HFF-Myc (cell line): ENCODE results near the gene CLEC16A.

Source experiments
- DNase-seq: peaks from one replicate; pipeline ENCODE4 v3.0.0-alpha.2; 2011; ENCODE audit warnings: low read depth; ENCODE audit errors: extremely low read depth
- H3K4me3 ChIP-seq: replicated peaks from 2 replicates; pipeline ENCODE4 v1.5.1; 2011; ENCODE audit warnings: low read depth, mild to moderate bottlenecking, control low read depth, low read length
- TF ChIP-seq, protein P1 (sequence below): IDR thresholded peaks from 2 replicates; pipeline ENCODE4 v1.5.1; 2012; ENCODE audit warnings: mild to moderate bottlenecking, low read depth, low read length, control low read depth; ENCODE audit errors: missing control alignments

CLEC16A gene

DNA sequence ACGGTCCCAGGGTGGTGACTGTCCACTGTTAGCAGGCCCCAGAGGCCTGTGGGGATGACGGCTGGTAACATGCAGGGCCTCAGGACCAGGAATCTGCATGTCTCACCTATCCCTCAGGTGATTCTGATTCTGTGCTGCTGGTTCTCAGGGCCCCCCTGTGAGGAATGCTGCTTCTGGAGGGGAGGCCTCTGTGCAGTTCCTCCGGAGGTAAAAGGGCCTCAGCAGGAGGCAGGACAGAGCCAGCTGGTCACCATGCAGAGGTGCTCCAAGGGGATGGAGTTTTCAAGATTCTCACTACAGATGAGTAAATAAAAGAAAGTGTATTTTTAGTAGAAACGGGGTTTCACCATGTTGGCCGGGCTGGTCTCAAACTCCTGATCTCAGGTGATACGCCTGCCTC, 33.8 kb downstream of the CLEC16A start:
- TF ChIP-seq, protein P1, sequence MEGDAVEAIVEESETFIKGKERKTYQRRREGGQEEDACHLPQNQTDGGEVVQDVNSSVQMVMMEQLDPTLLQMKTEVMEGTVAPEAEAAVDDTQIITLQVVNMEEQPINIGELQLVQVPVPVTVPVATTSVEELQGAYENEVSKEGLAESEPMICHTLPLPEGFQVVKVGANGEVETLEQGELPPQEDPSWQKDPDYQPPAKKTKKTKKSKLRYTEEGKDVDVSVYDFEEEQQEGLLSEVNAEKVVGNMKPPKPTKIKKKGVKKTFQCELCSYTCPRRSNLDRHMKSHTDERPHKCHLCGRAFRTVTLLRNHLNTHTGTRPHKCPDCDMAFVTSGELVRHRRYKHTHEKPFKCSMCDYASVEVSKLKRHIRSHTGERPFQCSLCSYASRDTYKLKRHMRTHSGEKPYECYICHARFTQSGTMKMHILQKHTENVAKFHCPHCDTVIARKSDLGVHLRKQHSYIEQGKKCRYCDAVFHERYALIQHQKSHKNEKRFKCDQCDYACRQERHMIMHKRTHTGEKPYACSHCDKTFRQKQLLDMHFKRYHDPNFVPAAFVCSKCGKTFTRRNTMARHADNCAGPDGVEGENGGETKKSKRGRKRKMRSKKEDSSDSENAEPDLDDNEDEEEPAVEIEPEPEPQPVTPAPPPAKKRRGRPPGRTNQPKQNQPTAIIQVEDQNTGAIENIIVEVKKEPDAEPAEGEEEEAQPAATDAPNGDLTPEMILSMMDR: no peak
- H3K4me3 ChIP-seq: no peak overlapping the region
- DNase-seq: no peak

DNA sequence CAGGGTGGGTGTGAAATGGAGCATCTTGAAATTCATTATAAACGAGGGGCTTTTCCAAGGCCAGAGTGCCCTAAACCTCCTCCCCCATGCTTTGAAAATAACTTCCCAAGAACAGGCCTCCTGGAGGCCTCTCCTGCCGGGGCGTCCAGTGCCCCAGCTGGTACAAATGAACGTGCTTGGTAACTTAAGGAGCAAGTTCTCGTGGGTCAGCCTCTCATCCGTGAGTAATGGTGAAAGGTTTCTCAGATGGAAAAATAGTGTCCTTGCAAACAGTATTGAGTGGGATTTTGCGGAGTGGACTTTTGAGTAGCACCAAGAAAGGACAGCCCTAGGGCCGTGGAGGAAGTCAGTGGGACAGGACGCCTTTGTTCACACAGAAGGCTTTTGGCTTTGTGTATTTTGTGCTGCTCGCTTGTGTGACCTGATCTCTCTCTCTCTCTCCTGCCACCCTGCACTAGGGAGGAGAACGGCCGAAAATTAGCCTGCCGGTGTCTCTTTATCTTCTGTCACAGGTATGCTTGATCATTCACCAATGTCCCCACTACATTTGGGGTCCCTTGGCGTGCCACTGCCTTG, 34.6 kb downstream of the CLEC16A start:
- DNase-seq: no peak
- H3K4me3 ChIP-seq: no peak overlapping the region
- TF ChIP-seq, protein P1: no peak

DNA sequence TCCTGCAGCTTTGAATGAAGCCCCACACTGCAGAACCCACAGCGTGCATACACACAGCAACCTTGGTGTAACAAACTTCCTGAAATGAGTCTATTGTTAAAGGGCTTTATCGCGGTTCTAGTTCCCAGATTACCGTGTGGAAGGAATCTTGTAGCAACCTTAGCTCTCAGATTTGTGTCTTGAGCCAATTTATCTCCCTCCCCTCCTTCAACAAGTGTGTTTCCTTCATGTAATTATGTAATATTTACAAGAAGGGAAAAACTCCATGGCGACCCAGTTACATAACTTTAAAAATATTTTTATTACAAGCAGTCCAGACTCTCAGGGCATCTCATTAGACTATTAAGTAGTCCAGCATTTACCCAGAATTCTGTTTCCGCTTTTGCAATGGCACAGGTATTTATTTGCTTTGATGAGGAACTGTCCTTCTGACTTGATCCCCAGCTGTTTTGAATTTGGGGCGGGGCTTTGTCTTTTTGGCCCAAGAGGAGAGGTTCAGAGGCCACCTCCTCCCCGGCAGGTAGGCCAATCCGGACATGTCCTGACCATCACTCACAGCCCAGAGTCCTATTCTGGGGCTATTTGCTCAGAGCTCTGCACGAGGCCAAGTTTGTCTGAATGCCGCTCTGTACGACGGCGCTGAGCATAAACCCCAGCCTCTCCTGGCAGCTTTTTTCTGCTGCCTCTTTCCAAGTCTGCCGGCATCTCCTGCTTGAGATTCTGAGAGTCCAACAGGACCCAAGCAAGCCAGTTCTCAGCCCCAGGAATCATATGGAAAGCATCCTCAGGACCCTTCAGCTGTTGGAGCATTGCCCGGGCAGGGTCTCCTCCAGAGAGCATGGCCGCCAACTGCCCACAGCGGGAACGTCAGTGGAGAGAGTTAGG, 35.6 kb downstream of the CLEC16A start:
- DNase-seq: no peak
- H3K4me3 ChIP-seq: no peak overlapping the region
- TF ChIP-seq, protein P1: no peak

DNA sequence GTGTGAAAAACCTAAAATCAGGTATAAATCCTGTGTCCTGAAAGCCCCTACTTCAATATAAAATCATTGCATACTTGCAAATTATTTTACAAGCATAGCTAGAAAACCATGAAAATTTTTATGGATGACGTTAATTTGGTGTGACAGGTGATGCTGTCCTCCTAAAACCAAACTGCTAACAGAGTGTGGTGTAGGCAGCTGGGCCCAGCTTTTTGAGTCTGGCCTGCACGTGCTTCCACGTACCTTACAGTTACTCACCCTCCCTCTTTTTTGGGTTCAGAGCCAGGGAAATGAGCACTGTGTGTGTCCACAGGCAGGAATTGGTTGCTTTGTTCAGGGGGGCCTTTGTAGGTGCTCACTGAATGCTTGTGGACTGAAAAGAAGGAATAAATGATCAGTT, 36.4 kb downstream of the CLEC16A start:
- no peak for DNase-seq
- H3K4me3 ChIP-seq: no peak overlapping the region
- TF ChIP-seq, protein P1: no peak

DNA sequence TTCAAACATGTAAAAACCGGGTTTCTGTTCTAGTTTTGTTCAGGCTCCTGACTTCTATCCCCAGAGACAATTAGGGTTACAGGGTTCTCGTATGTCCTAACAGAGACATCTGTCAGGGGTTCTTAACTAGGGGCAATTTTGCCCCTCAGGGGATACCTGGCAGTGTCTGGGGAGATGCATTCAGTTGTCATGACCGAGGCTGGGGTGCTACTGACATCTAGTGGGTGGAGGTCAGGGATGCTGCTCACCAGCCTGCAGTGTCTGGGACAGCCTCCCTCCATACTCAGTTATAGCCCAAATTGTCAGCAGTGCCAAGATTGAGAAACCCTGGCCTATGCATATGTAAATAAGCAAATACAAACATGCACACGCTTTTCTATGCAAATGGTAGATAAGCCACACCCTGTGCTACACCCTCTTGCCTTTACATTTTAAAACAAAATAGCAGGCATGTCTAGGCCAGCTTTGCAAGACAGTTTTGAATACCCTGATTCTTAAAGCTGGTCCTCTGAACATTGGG, 37.4 kb downstream of the CLEC16A start:
- H3K4me3 ChIP-seq: no peak overlapping the region
- DNase-seq: no peak
- TF ChIP-seq, protein P1: peak; percentile 55

DNA sequence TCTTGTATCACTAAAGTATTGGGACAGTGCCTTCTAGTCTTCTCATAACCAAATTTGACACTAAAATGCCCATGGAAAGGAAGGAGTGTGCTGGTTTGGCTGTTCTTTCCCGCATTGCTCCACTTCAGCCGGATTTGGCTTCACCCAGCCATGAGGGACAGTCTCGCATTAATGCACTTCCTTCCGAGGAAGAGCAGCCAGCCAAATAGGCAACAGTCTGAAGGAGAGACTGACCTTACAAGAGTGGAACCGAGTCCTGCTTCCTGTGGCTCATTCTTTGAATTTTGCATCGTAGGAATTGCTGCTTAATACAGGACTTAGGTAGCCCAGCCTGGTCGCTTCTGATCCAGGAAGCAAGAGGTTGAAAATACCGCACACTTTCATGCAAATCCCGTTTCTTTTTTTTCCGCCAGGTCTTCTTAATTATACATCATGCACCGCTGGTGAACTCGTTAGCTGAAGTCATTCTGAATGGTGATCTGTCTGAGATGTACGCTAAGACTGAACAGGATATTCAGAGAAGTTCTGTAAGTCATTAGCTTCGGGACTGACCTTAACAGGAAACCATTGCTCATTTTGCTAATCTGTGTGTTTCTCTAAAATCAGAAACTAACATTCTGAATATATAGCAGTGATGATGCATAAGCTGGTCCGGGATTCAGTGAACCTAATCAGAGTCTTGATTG, 38.2 kb downstream of the CLEC16A start:
- no peak for DNase-seq
- TF ChIP-seq, protein P1: no peak
- no peak overlapping the region for H3K4me3 ChIP-seq
